ENCODE measurements around the gene SLC22A12. TPM values are rescaled to one million over a fixed set of nuclear protein-coding genes. Genes with fewer than 3 reads are reported as not detected.

The SLC22A12 gene
- total RNA-seq, 1 donor from 2014 or later = not detected

DNA sequence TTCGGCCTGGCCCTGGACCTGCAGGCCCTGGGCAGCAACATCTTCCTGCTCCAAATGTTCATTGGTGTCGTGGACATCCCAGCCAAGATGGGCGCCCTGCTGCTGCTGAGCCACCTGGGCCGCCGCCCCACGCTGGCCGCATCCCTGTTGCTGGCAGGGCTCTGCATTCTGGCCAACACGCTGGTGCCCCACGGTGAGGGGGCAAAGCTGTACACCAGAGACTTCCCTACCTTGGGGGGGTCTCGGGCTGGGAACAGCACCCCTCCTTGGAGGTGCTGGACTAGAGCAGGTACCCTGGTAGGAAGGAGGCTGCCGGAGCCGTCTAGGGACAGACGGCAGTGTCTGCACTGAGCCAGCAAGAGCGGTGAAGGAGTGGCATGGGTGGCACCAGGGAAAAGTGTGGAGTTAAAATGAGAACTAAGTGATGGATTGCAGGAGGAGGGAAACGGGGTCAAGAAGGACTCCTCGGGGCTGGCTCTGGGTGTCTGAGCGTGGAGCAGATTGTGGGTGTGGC, 8.7 kb downstream of the SLC22A12 start:
- TF ChIP-seq, protein P1, sequence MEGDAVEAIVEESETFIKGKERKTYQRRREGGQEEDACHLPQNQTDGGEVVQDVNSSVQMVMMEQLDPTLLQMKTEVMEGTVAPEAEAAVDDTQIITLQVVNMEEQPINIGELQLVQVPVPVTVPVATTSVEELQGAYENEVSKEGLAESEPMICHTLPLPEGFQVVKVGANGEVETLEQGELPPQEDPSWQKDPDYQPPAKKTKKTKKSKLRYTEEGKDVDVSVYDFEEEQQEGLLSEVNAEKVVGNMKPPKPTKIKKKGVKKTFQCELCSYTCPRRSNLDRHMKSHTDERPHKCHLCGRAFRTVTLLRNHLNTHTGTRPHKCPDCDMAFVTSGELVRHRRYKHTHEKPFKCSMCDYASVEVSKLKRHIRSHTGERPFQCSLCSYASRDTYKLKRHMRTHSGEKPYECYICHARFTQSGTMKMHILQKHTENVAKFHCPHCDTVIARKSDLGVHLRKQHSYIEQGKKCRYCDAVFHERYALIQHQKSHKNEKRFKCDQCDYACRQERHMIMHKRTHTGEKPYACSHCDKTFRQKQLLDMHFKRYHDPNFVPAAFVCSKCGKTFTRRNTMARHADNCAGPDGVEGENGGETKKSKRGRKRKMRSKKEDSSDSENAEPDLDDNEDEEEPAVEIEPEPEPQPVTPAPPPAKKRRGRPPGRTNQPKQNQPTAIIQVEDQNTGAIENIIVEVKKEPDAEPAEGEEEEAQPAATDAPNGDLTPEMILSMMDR (IDR thresholded peaks at IDR 0.05) = no peak
- no peak for TF ChIP-seq EZH2phosphoT487 (IDR thresholded peaks at IDR 0.05)
- no peak for TF ChIP-seq EZH2 (IDR thresholded peaks at IDR 0.05)
- peak overlapping the region; percentile 78 for H3K27ac Mint-ChIP-seq
- no peaks in the 10 kb centered on the region for H3K9me3 Mint-ChIP-seq
- DNase-seq (ENCODE audit: low spot score) = no peak
- no peaks in the 10 kb centered on the region for H3K27me3 ChIP-seq
- H3K27ac ChIP-seq = no peak overlapping the region
- H3K36me3 ChIP-seq = no peaks in the 10 kb centered on the region
- H3K79me2 ChIP-seq (ENCODE audit: low read depth) = no peaks in the 10 kb centered on the region
- H3K9me3 ChIP-seq (ENCODE audit: low read depth) = no peaks in the 10 kb centered on the region
- H3F3A ChIP-seq (ENCODE audit: low read depth) = no peaks in the 10 kb centered on the region
- H3K27me3 Mint-ChIP-seq (ENCODE audit: insufficient read depth, low read depth) = peaks cover 4% of the 10 kb centered on the region
- H3K4me2 ChIP-seq = no peak overlapping the region
- H2AFZ ChIP-seq (replicated peaks) = no peak overlapping the region
- H3K4me1 Mint-ChIP-seq = peaks cover 13% of the 10 kb centered on the region
- no peaks in the 10 kb centered on the region for H3K36me3 Mint-ChIP-seq
- H3K9ac ChIP-seq = no peak overlapping the region
- H4K20me1 ChIP-seq (ENCODE audit: low read depth) = no peaks in the 10 kb centered on the region
- no peak overlapping the region for H3K4me3 Mint-ChIP-seq
- H3K4me1 ChIP-seq = peaks cover 3% of the 10 kb centered on the region
- no peak overlapping the region for H3K4me3 ChIP-seq

DNA sequence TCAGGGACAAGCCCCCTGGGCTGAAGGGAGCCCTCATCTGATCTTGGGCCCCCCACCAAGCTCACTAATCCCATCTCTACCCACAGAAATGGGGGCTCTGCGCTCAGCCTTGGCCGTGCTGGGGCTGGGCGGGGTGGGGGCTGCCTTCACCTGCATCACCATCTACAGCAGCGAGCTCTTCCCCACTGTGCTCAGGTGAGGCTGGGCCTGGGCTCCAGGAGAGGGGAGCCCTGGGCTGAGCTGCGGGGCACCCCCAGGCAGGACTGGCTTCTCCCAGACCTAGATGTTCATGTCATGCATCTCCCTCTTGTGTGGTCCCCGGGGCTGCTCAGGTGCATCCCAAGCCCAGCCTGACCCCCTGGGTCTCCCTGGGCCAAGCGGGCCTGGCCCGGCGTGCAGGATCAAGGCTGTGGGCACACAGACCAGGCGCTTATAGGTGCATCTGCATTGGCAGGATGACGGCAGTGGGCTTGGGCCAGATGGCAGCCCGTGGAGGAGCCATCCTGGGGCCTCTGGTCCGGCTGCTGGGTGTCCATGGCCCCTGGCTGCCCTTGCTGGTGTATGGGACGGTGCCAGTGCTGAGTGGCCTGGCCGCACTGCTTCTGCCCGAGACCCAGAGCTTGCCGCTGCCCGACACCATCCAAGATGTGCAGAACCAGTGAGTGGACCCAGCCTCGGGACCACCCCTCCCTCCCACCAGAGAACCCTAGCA, 9.4 kb downstream of the SLC22A12 start:
- Histone ChIP-seq H3F3A (ENCODE audit: low read depth) (no peaks in the 10 kb centered on the region), H3K9ac (no peak overlapping the region), H4K20me1 (ENCODE audit: low read depth) (no peaks in the 10 kb centered on the region), H3K27me3 (no peaks in the 10 kb centered on the region), H3K27ac (no peak overlapping the region), H3K79me2 (ENCODE audit: low read depth) (no peaks in the 10 kb centered on the region), H2AFZ (replicated peaks) (no peak overlapping the region), H3K36me3 (no peaks in the 10 kb centered on the region), H3K4me1 (peaks cover 3% of the 10 kb centered on the region), H3K4me3 (no peak overlapping the region), H3K4me2 (no peak overlapping the region), H3K9me3 (ENCODE audit: low read depth) (no peaks in the 10 kb centered on the region)
- Mint-ChIP-seq H3K36me3 (no peaks in the 10 kb centered on the region), H3K27ac (peak overlapping the region; percentile 78), H3K9me3 (no peaks in the 10 kb centered on the region), H3K4me1 (peaks cover 16% of the 10 kb centered on the region), H3K4me3 (no peak overlapping the region), H3K27me3 (ENCODE audit: insufficient read depth, low read depth) (peaks cover 7% of the 10 kb centered on the region)
- TF ChIP-seq EZH2phosphoT487 (IDR thresholded peaks at IDR 0.05) = no peak
- TF ChIP-seq, protein P1 (IDR thresholded peaks at IDR 0.05) = no peak
- no peak for TF ChIP-seq EZH2 (IDR thresholded peaks at IDR 0.05)
- DNase-seq (ENCODE audit: low spot score) = no peak

DNA sequence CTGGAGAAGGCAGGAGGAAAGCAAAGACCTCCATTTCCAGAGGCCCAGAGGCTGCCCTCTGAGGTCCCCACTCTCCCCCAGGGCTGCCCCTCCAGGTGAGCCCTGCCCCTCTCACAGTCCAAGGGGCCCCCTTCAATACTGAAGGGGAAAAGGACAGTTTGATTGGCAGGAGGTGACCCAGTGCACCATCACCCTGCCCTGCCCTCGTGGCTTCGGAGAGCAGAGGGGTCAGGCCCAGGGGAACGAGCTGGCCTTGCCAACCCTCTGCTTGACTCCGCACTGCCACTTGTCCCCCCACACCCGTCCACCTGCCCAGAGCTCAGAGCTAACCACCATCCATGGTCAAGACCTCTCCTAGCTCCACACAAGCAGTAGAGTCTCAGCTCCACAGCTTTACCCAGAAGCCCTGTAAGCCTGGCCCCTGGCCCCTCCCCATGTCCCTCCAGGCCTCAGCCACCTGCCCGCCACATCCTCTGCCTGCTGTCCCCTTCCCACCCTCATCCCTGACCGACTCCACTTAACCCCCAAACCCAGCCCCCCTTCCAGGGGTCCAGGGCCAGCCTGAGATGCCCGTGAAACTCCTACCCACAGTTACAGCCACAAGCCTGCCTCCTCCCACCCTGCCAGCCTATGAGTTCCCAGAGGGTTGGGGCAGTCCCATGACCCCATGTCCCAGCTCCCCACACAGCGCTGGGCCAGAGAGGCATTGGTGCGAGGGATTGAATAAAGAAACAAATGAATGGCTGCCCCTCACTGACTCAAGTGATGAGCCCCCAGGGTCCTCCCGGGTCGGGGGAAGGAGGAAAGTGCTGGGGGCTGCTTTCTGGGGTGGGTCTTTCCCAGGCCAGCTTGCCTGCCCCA, 10.8 kb downstream of the SLC22A12 start:
- peaks cover 3% of the 10 kb centered on the region for H3K4me1 ChIP-seq
- H4K20me1 ChIP-seq (ENCODE audit: low read depth) = no peaks in the 10 kb centered on the region
- Mint-ChIP-seq H3K4me3 (no peak overlapping the region), H3K9me3 (no peaks in the 10 kb centered on the region), H3K27ac (no peak overlapping the region), H3K4me1 (peaks cover 23% of the 10 kb centered on the region), H3K27me3 (ENCODE audit: insufficient read depth, low read depth) (peaks cover 8% of the 10 kb centered on the region), H3K36me3 (no peaks in the 10 kb centered on the region)
- no peak overlapping the region for H3K4me3 ChIP-seq
- H3K9ac ChIP-seq = no peak overlapping the region
- no peaks in the 10 kb centered on the region for H3F3A ChIP-seq (ENCODE audit: low read depth)
- H3K4me2 ChIP-seq = no peak overlapping the region
- no peak for TF ChIP-seq EZH2 (IDR thresholded peaks at IDR 0.05)
- TF ChIP-seq, protein P1 (IDR thresholded peaks at IDR 0.05) = no peak
- TF ChIP-seq EZH2phosphoT487 (IDR thresholded peaks at IDR 0.05) = no peak
- DNase-seq (ENCODE audit: low spot score) = no peak
- H3K27ac ChIP-seq = no peak overlapping the region
- no peaks in the 10 kb centered on the region for H3K36me3 ChIP-seq
- no peak overlapping the region for H2AFZ ChIP-seq (replicated peaks)
- no peaks in the 10 kb centered on the region for H3K79me2 ChIP-seq (ENCODE audit: low read depth)
- no peaks in the 10 kb centered on the region for H3K9me3 ChIP-seq (ENCODE audit: low read depth)
- H3K27me3 ChIP-seq = no peaks in the 10 kb centered on the region

Data from neural progenitor cell (in vitro differentiated cells).